NCI-H774 (cell line): ENCODE results near the gene IRGQ.
"Not testable (repeated sequence)": the region's sequence is repeated elsewhere in the genome, so short reads cannot be mapped to it uniquely, and the experiment has no call there.

ENCODE experiments used
- DNase-seq: peaks from one replicate; lab custom pipeline; 2025; lab: John Stamatoyannopoulos, UW

The IRGQ gene

DNA sequence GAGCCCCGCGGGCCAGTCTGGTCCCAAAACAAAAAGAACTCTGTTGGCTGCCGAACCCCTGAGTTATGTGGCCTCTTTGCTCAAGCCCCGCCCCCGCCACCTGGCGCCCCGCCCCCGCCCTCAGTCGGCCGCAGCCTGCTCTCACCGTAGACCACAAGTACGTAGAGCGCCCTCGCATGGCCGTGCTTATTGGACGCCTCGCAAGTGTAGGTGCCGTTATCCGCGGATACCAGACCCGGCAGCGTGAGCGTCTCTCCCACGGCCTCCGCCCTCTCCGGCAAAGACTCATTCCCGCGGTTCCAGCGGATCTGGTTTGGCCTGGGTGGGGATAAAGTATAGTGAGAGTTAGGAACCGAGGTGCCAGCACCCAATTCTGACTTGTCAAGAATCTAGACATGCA lies 29.0 kb upstream of the IRGQ start:
- DNase-seq: no peak

DNA sequence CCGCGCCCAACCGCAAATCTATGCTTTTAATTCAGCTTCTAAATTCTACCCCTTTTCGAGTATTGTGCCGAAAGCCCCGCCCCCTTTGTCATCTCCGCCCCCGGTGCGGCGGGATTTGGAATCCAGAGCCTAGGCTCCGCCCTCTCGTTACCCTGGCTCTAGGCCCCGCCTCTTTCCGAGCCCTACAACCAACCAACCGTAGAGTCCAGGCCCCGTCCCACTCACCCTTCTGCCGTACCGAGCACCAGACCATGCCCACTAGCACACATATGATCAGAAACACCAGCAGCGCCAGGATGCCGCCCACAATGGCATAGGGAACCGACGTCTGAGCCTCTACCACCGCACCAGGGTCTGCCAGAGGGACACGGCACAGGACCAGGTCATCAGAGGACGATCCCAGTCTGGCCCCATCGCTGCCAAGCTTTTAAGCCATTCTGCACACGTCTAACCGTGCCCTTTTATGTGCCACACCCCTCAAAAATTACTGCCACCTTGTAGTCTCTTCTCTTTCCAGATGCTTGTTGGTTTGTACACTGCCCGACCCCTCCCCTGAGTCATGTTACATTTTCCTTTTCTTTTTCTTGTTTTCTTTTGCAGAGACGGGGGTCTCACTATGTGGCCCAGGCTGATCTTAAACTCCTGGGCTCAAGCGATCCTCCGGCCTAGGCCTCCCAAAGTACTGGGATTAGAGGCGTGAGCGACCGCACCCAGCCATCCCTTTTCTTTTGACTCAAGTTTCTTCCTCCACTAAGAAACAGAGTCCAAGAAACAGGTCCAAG lies 28.1 kb upstream of the IRGQ start:
- DNase-seq: no peak

DNA sequence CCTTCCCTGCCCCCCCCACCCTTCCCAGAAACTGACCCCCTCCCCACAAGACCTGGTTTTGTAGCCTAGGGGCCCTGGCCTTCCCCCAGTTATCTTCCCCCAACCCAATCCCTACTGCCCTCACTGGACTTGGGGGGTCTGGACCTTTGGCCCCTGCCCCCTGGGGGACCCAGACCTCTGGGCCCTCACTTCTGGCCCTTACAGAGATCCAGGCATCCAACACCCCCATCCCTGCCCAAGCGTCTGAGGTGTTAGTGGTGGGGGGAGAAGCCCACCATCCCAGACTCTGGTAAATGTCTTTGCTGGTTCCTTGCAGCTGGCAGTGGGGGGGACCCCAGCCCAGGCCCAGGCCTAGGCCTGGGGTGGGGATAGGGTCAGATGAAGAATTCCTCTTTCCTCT lies 27.0 kb upstream of the IRGQ start:
- no peak for DNase-seq

DNA sequence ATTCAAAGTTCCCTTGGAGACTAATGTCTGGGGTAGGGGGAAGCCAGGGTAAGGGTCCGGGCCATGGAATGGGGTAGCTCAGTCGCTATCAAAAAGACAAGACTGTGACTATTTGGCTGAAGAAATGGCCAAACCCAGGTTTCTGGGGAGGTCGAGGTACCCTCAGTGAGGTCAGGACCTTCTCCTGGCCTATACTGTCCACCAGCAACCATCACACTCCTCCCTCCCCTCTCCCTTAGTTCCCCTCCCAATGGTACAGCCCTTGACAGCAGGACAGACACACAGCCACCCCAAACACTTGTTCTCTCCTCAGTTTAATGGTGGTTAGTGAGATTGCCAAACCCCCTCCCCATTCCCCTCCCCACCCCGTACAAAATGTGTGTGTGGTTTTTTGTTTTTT lies 26.1 kb upstream of the IRGQ start:
- no peak for DNase-seq

DNA sequence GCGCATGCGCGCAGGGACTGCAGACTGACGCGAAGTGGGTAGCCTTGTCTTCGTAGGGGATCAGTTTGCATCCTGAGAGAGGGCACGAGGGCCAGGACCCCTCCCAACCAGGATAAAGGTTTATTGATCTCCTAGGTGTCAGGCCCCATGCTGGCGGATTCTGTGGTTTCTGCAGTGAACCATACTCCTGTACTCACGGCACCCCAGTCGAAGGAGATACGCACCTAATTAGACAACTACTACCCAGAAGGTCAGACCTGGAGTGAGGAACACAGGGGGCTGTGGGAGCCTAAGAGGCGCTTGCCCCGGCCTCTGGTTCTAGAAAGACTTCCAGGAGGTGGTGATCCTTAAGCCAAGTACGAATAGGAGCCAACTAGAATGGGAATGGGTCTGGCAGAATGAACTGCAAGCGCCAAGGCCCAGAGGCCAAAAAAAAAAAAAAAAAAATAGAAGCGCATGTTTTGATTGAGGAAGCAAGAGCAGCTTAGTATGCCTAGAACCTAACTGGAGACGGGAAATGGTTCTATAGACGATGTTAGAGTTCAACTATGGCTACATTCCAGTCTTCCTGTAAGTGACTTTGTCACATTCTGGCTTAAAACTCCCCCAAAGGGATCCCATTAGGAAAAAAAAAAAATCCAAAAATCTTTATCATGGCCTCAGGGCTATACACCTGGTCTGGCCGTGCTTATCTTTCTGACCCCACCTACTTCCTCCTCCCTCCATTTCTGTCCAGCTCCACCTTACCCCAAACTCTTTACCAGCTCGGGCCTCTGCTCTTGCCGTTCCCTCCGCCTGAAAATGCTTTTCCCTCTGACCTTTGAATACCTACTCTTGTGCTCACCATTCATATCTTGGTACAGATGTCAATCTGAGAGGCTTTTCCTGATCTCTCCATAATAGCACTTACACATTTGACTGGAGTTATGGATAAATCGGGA lies 24.4 kb upstream of the IRGQ start:
- DNase-seq: no peak

DNA sequence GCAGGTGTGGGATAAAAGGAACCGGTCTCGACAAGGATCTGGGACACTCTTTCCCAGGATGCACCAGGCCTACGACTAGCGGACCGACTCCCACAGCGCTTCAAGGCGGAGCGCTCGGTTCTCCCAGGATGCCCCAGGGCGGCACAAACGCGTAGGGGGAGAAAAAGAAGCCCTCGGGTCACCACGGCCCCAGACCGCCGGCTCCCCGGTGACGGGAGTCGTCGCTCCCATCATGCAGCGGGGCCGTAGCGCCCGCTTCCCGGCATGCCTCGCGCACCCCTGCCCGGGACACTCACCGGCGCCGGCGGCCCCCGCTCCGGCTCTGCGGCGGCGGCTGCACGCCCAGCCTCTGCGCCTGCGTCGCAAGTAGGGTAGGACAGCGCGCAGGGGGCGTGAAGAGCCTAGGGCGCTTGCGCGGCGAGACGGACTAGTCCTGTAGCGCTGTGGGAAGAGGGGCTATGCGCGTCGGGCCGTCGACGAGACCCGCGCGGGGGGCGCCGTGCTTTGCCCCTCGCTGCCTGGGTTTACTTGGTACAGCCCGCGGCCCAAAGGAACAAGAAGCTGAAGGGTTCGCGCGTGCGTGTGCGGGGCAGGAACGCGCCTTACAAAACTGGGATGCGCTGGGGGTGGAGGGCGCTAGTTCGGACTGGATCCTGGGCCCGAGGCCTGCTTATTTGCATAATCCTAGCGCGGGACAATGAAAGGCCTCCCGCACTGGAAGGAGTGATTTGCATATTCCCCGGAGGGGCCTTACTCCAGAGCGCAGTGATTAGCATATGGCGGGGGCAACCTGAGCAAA lies 23.5 kb upstream of the IRGQ start, which contains the start of gene ZNF428:
ZNF428 (minus strand) TSS at position 368 of the 799 bp plus-strand sequence. CDS start 5,325 bp downstream, outside the sequence.
- peak; percentile 86 for DNase-seq

DNA sequence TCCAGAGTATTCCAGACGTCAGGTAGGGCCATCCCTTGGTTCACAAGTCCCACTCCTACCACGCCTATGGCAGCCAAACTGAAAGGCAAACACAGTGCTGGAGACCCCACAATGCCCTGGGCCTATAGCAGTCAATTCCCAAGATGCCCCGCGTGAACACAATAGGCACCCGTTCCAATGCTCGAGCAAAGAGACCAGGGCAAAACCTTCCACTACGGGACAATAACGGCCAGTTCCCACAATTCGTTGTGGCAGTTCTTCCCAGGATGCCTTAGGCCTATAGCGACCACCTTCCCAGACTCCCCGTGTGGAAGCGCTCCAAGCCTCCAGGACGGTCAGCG lies 23.0 kb upstream of the IRGQ start:
- peak; percentile 48 for DNase-seq

DNA sequence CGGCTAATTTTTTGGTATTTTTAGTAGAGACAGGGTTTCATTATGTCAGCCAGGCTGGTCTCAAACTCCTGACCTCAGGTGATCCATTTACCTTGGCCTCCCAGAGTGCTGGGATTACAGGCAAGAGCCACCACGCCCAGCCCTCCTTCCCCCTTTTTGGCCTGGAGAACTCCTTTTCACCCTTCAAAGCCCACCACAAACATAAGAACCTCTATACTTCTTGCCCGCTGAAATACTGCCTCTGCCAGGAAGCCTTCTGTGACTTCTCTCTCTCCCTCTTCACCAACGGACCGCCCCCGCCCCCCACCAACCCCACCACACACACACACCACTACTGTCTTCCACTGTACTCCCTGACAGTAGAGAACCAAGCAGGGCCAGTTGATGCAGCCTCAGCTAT lies 21.0 kb upstream of the IRGQ start:
- no peak for DNase-seq

DNA sequence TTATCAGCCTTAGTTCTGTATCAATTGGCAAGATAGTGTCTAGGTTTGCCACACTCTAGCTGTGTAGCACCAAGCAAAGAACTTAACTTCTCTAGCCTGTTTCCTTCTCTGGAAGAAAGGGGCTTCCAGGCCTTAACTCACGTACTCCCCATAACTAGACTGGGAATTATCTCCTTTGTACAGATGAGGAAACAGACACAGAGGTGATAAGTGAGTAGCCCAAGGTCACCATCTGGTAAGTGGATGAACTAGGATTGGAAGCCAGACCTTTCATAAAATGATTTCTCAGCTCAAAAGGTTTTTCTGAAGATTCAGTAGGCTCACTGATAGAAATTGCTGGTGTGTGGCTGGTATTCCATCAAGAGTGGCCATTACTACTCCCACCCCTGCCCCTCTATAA lies 20.4 kb upstream of the IRGQ start:
- no peak for DNase-seq

DNA sequence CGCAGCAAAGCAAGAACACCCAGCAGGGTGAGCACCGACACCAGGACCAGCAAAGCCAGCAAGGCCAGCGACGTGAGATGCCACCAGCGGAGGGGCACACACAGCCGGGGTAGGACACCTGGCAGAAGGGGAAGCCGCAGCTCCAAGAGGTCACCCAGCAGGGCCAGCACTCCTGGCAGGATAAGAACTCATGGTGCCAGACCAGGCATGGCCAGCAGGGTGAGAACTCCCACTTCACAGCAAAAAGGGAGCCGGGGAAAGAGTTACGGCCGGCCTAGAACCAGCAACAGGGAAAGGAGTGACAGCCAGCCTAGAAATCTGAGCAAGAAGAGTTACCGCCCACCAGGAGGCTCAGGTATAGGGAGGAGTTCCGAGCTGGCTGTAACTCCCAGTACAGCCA lies 16.4 kb upstream of the IRGQ start:
- DNase-seq: no peak

DNA sequence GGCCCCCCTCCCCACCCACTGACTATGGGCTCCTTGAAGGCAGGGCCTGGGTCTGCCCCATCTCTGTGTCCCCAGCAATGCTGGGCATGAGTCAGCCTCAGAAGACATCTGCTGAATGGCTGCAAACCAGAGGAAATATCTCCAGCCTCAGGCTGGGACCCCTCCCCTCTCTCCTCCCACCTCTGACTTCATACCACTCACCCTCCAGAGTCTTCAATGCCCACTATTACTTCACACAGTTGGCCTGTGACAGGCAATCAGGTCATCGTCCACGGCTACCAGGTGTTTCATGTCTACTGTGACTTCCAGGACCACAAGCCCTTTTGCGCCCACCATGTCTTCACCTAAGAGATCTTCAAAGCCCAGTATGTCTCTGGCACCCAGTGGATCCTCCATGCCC lies 15.9 kb upstream of the IRGQ start, which contains the start of gene SRRM5:
SRRM5 (plus strand) TSS at position 301 of the 400 bp plus-strand sequence; CDS start at position 335, 34 bp downstream.
- no peak for DNase-seq

DNA sequence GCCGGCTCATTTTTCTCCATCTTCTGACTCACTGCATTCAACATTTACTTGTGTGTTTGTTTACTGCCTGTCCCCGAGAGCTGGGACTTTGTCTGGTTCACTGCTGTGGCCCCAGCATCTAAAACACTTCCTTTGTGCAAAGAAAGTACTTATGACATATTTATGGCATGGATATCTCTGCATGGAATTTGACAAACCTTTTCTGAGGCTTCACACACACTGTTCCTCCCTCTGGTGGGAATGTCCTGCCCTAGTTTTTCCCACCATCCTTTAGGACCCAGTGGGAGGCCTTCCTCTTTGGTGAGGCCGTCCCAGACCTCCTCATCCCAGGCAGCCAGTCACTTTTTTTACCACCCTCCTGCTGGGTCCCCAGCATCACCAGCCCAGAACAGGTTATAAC lies 14.6 kb upstream of the IRGQ start:
- no peak for DNase-seq

DNA sequence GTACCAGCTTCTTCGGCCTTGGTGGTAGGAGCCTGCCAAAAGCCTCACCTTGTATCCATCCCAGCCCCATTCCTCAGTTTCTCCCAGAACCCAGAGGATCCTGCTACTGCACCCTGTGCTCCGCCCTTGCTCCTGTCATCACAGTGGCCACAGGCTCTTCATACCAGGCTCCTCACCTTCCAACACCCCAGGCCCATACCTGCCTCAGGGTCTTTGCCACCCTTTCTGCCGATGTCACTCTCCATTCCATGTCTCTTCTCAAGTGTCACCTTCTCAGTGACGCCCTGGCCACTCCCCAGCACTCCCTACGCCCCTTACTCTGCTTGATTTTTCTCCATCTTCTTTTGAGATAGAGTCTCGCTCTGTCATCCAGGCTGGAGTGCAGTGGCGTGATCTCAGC lies 13.9 kb upstream of the IRGQ start:
- no peak for DNase-seq

DNA sequence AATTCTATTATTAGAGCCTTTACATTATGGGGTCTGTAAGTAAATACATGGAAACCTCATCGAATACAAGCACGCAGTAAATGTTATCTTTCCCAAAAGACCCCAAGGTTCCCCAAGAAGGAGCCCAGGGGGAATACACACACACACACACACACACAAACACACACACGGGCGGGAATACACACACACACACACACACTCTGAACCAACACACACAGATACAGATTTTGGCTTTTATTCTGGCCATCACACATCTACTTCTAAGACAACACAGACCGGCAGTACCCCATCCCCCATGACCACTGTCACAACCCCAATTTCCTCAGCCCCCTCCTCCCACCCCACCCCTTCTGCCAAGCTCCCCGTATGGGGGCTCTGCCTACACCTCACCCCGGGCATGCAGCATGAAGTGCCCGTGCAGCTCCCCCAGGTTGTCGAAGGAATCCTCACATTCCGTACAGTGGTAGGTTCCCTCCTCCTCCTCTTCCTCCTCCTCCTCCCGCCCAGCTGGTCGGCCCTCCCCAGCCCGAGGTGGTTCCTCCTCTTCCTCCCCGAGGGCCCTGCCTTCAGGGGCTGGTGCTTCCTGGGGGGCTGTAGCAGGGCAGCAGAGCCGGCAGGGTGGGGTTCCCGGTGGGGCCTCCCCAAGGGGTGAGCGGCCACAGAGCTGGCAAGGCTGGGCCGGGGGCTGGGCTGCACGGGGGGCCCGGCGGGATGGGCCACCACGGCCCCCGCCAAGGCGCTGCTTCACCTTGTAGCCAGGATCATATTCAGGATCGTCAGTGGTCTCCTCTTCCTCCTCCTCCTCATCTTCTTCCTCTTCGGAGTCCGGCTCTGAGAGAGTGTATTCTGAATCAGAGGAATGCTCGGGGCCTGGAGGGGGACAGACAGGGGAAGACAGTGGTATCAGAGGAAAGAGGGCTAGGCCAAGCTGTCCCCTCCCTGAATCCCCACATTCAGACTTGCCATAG lies 11.6 kb upstream of the IRGQ start:
- DNase-seq: no peak

DNA sequence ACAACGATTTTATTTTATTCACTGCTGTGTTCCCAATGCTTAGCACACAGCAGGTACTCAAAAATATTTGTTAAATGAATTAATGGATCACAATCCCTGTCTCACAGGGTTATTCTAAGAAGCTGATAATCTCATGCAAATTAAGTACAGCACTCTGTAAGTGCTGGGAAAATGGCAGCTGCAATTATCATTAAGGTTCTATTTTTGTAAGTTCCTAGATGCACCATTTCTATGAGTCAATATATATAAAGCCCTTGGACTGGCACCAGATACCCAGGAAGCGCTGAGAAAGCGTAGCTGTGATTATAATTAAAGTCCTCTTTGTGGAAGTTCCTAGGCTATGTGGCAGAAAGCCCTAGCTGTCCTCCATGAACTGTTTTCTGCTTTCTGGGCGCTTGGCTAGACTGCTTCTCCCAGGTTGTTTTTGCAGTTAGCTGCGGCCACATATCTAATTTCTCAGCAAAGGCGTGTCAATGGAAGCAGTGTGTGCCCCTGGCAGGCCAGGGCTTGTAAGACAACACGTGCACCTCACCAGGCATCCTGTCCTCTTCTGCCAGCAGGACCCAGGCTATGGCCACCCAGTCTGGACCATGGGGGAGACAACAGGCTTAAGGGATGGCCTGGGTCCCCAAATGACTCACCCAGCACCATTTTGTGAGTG lies 10.8 kb upstream of the IRGQ start:
- DNase-seq: no peak

DNA sequence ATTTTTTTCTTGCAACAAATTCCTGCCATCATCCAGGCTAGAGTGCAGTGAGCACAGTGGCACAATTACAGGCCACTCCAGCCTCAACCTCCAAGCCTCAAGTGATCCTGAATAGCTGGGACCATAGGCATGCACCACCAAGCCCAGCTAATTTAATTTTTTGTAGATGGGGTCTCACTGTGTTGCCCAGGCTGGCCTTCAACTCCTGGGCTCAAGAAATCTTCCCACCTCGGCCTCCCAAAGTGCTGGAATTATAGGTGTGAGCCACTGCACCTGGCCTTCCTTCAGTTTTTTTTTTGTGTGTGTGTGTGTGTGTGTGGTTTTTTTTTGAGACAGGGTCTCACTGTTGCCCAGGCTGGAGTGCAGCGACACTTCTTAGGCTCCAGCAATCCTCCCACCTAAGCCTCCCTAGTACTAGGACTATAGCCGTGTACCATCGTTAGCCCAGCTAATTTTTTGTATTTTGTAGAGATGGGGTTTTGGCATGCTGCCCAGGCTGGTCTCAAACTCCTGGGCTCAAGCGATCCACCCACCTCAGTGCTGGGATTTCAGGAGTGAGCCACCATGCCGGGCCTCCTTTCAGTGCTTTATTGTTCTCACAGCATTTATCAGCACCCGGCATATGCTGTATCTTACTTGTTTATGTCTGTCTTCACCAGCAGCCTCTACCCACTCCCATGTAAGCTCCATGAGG lies 10.1 kb upstream of the IRGQ start:
- no peak for DNase-seq

DNA sequence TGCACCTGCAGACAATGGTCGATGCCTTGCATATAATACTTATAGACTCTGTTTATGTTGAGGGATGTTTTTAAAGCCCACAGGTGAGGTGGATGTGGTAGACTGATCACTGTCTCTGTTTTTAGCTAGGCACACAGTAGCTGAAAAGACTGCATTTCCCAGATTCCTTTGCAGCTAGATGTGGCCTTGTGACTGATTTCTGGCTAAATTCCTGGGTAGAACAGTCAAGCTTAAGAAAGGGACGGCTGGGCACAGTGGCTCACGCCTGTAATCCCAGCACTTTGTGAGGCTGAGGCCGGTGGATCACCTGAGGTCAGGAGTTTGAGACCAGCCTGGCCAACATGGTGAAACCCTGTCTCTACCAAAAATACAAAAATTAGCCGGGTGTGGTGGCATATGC lies 4.4 kb upstream of the IRGQ start:
- not testable (repeated sequence) for DNase-seq

DNA sequence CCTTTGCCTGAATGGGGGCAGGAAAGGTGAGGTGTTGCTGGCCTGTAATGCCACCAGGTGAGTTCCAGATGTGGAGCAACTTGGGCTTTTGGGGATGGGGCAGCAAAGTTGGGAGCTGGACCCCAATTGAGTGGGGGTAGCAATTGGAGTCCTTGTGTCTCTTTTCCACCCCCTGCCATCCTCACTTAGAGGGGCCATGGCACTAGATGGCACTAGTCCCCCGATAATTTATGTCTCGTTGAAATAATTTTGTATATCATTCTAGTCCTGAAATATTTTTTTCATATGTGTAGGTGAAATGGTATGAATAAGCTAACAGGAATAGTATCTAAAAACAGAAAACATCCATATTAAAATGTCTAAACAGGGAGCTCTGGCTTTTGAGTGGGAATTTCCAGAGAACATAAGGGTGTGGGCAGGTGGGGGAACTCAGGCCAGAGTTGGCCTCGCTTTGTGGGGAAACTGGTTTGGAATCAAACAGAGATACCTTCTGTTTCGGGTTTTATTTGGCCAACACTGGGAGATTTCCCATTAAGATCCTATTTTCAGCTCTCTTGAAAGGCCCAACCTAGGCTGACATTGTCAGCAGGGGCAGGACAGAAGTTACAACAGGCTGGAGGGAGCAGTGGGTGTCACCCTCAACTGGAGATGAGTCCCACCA lies 3.8 kb upstream of the IRGQ start:
- no peak for DNase-seq
